ENCODE data around the gene ZNF524.

- TF ChIP-seq GATA3 (IDR thresholded peaks at IDR 0.05; ENCODE audit: low read depth, low read length), result no peak
- TF ChIP-seq GATA2 (IDR thresholded peaks at IDR 0.05; ENCODE audit: low read depth, low read length), result no peak
Measured at GRCh38 chr19:55637534-55637933, 37.4 kb downstream of the ZNF524 start.

Measured in SH-SY5Y (cell line).